Measurements from ENCODE around the gene NCKAP5L. TPM values are rescaled to one million over a fixed set of nuclear protein-coding genes. Genes with fewer than 3 reads are reported as not detected.

Gene NCKAP5L
- total and polyA plus RNA-seq, 2 experiments from 2014 or later, result 10.2 to 37.0 TPM

DNA sequence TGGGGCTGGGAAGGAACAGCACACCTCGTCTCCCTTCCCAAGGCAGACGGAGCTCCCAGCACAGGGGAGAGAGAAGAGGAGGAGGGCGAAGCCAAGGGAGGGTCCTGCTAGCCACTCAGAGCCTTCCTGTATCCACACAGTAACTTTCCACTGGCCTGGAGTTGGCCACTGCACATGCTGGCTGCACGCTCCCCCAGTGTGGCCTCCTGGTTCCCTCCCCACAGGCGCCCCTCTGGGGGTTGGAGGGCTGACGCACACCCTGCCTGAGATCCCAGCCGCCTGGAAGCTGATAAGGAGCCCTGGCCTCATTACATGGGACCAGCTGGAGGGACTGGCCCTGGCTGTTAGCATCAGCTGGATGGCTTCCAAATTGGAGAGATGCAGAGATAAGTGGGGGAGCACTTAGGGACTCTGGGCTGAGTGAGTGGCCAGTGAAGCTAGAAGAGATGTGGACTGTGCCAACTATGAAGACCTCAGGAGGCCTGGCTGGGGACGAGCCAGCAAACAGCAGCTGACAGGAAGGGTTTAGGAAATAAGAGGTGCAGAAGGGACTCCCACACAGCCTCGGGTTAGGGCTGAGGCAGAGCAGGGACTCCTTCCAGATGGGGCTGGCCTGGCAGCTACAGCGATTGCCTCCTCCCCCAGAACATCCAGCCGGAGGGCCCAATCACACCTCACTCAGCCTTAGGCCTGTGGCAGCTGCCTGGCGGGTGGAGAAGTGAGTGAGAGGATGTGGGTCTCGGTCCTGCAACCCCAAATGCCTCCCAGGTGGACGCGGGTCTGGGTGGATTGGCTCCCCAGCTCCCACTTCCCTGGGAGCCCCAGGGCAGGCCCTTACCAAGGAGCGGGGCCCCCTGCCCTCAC is 41.0 kb upstream of the NCKAP5L start:
- Histone ChIP-seq H3F3A (replicated peaks; ENCODE audit: low read depth) (no peaks in the 10 kb centered on the region), H3K9me2 (ENCODE audit: insufficient read depth) (no peaks in the 10 kb centered on the region), H3K4me2 (no peak overlapping the region), H3K27ac (ENCODE audit: low read depth) (no peak overlapping the region), H3K36me3 (ENCODE audit: insufficient read depth) (no peaks in the 10 kb centered on the region), H4K20me1 (replicated peaks; ENCODE audit: insufficient read depth) (no peaks in the 10 kb centered on the region), H3K79me2 (replicated peaks; ENCODE audit: insufficient read depth) (no peaks in the 10 kb centered on the region), H3K27me3 (ENCODE audit: insufficient read depth) (no peaks in the 10 kb centered on the region), H2AFZ (no peak overlapping the region), H3K4me1 (ENCODE audit: insufficient read depth) (no peaks in the 10 kb centered on the region; the same call in 1 of the 2 replicates), H3K4me3 (no peak overlapping the region)
- Mint-ChIP-seq H3K4me1 (peaks cover 7% of the 10 kb centered on the region), H3K27ac (no peak overlapping the region), H3K27me3 (ENCODE audit: insufficient read depth, low read depth, poor library complexity) (peaks cover 17% of the 10 kb centered on the region), H3K9me3 (no peaks in the 10 kb centered on the region; the same call in 2 of the 3 replicates), H3K36me3 (ENCODE audit: low read depth) (no peaks in the 10 kb centered on the region), H3K4me3 (no peak overlapping the region)
- ATAC-seq (no peak), DNase-seq (ENCODE audit: low spot score) (no peak)
- TF ChIP-seq POLR2AphosphoS5 (IDR thresholded peaks at IDR 0.05; ENCODE audit: low read depth) (no peak), EZH2 (IDR thresholded peaks at IDR 0.05; ENCODE audit: low read depth, unreplicated experiment) (no peak), STAT1 (IDR thresholded peaks at IDR 0.05; ENCODE audit: unreplicated experiment) (no peak), NANOG (IDR thresholded peaks at IDR 0.05; ENCODE audit: borderline replicate concordance) (no peak), JUNB (IDR thresholded peaks at IDR 0.05; ENCODE audit: unreplicated experiment) (no peak), ZNF114 (CRISPR knock-in tag; IDR thresholded peaks at IDR 0.05) (no peak), EZH2phosphoT487 (IDR thresholded peaks at IDR 0.05; ENCODE audit: unreplicated experiment) (no peak), ZNF331 (CRISPR knock-in tag; IDR thresholded peaks at IDR 0.05; ENCODE audit: low read depth) (no peak), CREB1 (CRISPR knock-in tag; IDR thresholded peaks at IDR 0.05; ENCODE audit: low read depth) (no peak)
- TF ChIP-seq, protein P1, sequence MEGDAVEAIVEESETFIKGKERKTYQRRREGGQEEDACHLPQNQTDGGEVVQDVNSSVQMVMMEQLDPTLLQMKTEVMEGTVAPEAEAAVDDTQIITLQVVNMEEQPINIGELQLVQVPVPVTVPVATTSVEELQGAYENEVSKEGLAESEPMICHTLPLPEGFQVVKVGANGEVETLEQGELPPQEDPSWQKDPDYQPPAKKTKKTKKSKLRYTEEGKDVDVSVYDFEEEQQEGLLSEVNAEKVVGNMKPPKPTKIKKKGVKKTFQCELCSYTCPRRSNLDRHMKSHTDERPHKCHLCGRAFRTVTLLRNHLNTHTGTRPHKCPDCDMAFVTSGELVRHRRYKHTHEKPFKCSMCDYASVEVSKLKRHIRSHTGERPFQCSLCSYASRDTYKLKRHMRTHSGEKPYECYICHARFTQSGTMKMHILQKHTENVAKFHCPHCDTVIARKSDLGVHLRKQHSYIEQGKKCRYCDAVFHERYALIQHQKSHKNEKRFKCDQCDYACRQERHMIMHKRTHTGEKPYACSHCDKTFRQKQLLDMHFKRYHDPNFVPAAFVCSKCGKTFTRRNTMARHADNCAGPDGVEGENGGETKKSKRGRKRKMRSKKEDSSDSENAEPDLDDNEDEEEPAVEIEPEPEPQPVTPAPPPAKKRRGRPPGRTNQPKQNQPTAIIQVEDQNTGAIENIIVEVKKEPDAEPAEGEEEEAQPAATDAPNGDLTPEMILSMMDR (conservative IDR thresholded peaks at IDR 0.05; ENCODE audit: low read depth in 2 of 2), result no peak
- TF ChIP-seq, protein P2, sequence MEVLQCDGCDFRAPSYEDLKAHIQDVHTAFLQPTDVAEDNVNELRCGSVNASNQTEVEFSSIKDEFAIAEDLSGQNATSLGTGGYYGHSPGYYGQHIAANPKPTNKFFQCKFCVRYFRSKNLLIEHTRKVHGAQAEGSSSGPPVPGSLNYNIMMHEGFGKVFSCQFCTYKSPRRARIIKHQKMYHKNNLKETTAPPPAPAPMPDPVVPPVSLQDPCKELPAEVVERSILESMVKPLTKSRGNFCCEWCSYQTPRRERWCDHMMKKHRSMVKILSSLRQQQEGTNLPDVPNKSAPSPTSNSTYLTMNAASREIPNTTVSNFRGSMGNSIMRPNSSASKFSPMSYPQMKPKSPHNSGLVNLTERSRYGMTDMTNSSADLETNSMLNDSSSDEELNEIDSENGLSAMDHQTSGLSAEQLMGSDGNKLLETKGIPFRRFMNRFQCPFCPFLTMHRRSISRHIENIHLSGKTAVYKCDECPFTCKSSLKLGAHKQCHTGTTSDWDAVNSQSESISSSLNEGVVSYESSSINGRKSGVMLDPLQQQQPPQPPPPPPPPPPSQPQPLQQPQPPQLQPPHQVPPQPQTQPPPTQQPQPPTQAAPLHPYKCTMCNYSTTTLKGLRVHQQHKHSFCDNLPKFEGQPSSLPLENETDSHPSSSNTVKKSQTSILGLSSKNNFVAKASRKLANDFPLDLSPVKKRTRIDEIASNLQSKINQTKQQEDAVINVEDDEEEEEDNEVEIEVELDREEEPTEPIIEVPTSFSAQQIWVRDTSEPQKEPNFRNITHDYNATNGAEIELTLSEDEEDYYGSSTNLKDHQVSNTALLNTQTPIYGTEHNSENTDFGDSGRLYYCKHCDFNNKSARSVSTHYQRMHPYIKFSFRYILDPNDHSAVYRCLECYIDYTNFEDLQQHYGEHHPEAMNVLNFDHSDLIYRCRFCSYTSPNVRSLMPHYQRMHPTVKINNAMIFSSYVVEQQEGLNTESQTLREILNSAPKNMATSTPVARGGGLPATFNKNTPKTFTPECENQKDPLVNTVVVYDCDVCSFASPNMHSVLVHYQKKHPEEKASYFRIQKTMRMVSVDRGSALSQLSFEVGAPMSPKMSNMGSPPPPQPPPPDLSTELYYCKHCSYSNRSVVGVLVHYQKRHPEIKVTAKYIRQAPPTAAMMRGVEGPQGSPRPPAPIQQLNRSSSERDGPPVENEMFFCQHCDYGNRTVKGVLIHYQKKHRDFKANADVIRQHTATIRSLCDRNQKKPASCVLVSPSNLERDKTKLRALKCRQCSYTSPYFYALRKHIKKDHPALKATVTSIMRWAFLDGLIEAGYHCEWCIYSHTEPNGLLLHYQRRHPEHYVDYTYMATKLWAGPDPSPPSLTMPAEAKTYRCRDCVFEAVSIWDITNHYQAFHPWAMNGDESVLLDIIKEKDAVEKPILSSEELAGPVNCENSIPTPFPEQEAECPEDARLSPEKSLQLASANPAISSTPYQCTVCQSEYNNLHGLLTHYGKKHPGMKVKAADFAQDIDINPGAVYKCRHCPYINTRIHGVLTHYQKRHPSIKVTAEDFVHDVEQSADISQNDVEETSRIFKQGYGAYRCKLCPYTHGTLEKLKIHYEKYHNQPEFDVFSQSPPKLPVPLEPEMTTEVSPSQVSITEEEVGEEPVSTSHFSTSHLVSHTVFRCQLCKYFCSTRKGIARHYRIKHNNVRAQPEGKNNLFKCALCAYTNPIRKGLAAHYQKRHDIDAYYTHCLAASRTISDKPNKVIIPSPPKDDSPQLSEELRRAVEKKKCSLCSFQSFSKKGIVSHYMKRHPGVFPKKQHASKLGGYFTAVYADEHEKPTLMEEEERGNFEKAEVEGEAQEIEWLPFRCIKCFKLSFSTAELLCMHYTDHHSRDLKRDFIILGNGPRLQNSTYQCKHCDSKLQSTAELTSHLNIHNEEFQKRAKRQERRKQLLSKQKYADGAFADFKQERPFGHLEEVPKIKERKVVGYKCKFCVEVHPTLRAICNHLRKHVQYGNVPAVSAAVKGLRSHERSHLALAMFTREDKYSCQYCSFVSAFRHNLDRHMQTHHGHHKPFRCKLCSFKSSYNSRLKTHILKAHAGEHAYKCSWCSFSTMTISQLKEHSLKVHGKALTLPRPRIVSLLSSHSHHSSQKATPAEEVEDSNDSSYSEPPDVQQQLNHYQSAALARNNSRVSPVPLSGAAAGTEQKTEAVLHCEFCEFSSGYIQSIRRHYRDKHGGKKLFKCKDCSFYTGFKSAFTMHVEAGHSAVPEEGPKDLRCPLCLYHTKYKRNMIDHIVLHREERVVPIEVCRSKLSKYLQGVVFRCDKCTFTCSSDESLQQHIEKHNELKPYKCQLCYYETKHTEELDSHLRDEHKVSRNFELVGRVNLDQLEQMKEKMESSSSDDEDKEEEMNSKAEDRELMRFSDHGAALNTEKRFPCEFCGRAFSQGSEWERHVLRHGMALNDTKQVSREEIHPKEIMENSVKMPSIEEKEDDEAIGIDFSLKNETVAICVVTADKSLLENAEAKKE (CRISPR knock-in tag; IDR thresholded peaks at IDR 0.05), result no peak
- TF ChIP-seq, protein P3, sequence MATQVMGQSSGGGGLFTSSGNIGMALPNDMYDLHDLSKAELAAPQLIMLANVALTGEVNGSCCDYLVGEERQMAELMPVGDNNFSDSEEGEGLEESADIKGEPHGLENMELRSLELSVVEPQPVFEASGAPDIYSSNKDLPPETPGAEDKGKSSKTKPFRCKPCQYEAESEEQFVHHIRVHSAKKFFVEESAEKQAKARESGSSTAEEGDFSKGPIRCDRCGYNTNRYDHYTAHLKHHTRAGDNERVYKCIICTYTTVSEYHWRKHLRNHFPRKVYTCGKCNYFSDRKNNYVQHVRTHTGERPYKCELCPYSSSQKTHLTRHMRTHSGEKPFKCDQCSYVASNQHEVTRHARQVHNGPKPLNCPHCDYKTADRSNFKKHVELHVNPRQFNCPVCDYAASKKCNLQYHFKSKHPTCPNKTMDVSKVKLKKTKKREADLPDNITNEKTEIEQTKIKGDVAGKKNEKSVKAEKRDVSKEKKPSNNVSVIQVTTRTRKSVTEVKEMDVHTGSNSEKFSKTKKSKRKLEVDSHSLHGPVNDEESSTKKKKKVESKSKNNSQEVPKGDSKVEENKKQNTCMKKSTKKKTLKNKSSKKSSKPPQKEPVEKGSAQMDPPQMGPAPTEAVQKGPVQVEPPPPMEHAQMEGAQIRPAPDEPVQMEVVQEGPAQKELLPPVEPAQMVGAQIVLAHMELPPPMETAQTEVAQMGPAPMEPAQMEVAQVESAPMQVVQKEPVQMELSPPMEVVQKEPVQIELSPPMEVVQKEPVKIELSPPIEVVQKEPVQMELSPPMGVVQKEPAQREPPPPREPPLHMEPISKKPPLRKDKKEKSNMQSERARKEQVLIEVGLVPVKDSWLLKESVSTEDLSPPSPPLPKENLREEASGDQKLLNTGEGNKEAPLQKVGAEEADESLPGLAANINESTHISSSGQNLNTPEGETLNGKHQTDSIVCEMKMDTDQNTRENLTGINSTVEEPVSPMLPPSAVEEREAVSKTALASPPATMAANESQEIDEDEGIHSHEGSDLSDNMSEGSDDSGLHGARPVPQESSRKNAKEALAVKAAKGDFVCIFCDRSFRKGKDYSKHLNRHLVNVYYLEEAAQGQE (IDR thresholded peaks at IDR 0.05; ENCODE audit: unreplicated experiment), result no peak
- TF ChIP-seq, protein P4, sequence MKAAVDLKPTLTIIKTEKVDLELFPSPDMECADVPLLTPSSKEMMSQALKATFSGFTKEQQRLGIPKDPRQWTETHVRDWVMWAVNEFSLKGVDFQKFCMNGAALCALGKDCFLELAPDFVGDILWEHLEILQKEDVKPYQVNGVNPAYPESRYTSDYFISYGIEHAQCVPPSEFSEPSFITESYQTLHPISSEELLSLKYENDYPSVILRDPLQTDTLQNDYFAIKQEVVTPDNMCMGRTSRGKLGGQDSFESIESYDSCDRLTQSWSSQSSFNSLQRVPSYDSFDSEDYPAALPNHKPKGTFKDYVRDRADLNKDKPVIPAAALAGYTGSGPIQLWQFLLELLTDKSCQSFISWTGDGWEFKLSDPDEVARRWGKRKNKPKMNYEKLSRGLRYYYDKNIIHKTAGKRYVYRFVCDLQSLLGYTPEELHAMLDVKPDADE (IDR thresholded peaks at IDR 0.05), result no peak

Data from GM23338 (cell line).